ENCODE measurements around the gene HES3.

Gene HES3

DNA sequence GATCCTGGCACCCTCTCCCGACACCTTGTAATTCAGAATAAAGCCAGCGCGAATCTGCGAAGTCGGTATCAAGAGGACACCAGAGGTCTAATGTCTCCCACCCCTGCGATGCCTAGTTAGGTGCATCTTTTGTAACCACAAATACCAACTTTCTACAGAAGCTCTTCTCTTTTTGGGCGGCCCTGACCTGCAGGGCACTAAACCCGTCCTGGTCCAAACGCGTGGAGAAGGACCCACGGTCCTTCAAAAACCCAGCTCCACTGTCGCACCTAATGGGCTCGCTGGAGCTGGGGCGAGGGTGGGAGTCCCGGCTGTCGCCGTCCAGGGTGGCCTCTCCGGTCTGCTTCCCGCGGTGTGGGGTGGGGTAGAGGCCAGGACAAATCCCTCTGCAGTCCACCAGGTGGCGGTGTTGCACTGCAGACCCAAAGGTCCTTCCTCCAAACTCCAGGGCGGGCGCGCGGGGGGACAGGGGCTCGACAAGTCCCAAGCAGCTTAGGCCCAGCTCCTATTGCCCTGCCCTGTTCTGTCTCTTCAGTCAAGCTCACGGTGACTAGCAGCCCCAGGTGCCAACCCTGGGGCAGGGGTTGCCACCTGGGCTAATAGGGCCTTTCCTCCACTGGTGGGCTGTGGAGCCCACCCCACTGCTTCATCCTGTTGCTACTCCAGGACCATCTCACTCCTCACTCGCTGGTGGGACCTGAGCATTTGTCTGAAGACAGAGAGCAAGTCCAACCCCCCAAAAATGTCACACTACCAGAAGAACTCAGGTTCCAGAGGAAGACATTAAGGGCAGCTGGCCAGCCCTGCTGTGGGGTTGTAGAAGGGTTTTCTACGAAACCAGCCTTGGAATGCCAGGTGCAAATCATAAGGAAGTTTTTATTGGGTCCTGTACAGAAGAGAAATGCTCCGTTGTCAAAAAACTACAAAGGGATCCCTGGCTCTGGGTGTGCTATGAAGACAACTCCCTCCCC is 2.8 kb downstream of the HES3 start:
- peak; percentile 38 for DNase-seq

DNA sequence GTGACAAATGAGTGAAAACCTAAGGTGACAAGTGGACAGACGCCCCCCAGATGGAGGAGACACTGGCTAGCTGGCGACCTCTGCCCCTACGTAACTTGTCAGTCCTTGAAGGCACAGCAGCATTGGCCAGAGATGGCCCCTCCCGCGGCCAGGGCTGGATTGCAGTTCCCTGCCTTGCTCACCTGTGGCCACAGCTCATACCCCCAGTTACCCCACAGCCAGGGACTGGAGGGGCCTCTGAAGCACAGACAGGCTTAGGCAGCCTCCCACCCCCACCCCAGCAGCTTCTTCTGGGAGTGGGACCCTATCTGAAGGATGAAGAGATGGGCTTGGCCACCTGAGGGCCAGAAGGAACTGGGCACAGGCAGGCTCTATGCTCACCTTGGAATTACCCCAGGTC is 3.7 kb downstream of the HES3 start:
- no peak for DNase-seq

GRCh38 chr1:6248161-6248776 is 4.3 kb downstream of the HES3 start:
- DNase-seq = no peak

DNA sequence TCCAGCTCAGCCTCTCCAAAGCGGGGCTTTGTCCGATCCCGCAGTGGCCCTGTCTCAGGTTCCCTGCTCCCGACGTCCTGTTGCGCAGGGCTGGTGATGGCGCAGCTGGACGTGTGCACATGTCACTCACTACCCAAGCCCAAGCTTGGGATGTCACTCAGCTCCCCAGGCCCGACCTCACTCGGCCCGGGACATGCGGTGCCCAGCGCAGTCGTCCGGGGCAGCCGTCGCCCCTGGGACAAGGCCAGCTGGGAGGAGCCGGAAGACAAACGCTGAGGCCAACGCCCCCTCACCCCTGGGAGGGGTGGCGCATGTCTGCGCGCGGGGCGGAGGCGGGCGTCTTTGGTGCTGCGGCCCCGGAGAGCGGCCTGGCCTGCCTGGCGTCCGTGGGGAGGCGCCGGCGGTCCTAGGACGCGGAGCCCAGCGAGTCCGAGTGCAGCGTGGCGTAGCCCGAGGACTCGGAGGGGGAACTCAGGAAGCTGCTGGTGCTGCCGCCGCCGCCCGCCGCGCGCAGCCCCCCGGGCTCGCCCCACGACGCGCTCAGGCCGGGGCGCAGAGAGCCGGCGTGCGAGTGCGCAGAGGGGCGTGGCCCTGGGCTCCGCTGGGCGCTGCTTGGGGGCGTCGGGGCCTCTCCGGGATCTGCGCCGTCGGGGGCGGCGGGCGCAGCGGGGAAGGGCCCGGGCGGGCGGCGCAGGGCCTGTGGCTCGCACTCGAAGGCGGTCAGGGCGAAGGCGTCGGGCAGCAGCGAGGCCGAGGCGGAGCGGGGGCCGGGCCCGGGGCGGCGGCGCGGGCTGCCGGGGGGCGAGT is 5.2 kb downstream of the HES3 start:
- no peak for DNase-seq

GRCh38 chr1:6249739-6250689 is 6.0 kb downstream of the HES3 start:
- DNase-seq = no peak

- DNase-seq = no peak
Observed at GRCh38 chr1:6251233-6251632, 7.3 kb downstream of the HES3 start.

DNA sequence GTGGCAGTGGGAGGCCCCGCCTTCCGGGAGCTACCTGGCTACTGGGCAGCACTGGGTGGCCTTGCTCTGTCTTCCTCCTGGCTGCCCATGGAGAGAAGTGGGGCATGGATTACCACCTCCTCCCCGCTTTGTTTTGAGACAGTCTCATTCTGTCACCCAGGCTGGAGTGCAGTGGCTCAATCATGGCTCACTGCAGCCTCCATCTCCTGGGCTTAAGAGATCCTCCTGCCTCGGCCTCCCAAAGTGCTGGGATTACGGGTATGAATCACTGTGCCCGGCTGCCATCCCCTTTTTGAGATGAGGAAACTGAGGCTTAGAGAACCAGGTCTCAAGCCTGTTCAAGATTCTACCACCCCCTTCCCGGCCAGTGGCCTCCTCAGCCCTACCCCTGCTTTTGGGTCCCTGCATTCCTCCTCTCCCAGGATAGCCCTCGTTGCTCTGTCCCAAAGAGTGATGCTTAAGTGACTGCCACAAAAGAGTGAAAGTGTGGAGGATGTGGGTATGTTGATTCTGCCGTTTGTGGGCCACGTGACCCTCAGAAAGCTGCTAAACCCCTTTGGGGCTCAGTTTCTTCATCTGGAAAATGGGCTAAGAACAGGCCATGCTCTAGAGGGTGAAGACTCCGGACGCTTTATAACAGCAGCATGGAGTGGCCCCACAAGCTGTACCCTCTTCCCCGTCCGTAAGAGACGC is 7.8 kb downstream of the HES3 start:
- DNase-seq = no peak

- DNase-seq = no peak
Observed at GRCh38 chr1:6252374-6252710, 8.4 kb downstream of the HES3 start.

- DNase-seq = no peak
Observed at GRCh38 chr1:6253380-6253779, 9.4 kb downstream of the HES3 start.

- DNase-seq = no peak
Observed at GRCh38 chr1:6254691-6255090, 10.7 kb downstream of the HES3 start.

DNA sequence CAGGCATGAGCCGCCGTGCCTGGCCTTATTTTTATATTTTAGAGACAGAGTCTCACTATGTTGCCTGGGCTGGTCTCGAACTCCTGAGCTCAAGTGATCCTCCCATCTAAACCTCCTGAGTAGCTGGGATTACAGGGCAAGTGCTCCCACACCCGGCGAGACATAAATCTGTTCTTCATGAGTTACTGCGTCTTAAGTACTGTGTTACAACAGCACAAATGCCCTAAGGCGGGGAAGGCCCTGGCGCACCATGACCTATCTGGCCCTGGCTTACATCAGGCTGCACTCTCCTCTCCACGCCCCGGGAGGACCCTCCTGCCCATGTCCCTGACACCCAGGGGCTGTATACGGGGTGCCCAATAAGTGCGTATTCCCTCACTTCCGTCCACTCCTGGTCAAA is 12.7 kb downstream of the HES3 start:
- DNase-seq = no peak

DNA sequence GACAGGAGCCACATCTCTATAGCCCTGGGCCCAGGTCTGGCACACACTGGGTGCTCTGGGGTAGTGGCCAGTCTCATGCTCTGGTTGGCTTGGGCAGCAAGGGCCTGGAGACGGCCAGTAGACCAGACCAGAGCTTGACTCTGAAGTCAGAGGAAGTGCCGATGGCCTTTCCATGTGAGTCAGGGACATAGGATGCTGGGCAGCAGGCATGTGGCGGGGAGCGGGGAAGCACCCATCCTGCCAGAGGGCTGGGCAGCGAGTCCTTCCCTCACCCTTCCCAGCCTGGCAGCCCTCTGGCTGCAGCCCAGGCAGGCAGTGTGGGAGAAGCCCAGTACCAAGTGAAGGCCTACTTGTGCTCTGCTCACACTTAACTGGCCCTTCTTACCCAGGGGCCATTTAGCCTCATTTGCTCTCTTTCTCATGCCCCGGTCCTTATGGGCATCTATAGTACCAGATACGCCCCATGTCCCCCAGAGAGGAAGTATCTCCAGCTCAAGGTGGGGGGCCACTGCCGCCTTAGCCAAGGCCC is 13.6 kb downstream of the HES3 start:
- DNase-seq = no peak

GRCh38 chr1:6258675-6259074 is 14.7 kb downstream of the HES3 start:
- no peak for DNase-seq

GRCh38 chr1:6259491-6260362 is 15.7 kb downstream of the HES3 start:
- DNase-seq = no peak

DNA sequence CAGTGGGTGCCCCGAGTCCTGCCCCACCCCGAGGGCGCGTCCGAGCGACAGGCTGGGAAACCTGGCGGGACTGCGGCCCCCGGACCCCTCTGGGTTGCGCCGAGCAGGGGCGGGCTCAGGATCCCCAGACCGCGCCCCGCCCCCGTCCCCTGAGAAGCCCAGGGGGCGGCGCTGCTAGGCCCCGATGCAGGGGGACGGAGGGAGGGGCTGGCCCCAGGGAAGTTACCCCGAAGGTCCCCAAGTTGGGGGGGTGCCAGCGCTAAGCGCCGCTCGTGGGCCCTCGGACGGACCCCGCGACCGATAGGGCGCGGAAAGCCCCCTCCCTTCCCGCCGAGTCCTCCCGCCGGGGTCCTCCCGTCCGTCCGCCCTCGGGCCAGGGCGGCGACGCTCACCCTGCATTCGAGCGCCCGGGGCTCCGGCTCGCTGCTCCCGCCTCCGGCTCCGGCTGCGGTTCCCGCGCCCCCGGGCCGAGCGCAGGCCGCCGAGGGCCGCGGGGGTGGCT is 16.5 kb downstream of the HES3 start:
- DNase-seq = no peak

DNA sequence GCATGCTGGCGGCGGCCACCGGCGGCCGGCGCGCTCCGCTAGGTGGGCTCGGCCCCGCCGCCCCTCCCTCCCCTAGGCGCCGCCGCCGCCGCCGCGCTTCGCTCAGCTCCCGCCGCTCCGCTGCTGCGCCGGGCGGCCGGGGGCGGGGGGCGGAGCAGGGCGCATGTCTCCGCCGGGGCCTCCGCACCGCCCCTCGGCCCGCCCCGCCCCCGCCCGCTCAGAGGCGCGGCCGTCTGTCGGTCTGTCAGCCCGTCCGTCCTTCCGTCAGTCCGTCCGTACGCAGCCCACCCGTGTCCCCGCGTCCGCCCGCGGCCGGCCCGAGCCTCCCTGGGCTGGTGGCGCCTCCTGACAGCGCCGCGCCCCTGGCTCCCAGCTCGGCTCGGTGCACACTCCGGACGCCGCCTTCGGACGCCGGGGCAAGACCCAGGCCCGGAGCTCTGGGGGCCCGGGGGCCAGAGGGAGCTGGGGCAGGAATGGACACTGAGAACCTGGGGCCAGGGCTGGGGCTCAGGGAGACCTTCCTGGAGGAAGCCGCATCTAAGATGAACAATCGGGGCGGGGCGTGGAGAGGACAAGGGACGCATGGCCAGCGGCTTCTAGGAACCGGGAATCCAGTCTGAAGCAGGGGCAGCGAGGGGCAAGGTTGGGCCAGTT is 17.1 kb downstream of the HES3 start, which contains the start of gene GPR153:
GPR153 (minus strand) TSS at position 138 of the 654 bp plus-strand sequence. CDS start 6,193 bp downstream, outside the sequence.
- no peak for DNase-seq

DNA sequence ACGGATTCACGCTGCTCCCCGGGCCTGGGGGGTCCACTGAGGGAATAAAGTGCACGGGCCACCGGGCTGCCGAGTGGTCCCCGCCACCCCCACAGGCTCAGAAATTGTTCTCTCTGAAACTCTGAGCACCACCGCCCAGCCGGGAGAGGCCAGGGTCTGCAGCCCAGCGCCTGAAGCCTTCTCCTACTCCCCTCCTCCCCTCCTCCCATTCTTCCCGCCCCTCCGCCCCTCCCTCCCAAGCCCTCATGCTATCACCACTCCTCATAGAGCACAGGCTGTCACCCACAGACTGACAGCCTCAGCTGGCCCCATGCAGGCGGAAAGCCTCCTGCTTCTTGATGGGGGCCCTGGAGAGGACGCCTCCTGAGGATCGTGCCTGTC is 17.6 kb downstream of the HES3 start:
- no peak for DNase-seq

- DNase-seq = no peak
Observed at GRCh38 chr1:6262555-6263420, 18.8 kb downstream of the HES3 start.

GRCh38 chr1:6263716-6264115 is 19.7 kb downstream of the HES3 start:
- no peak for DNase-seq

All from NCI-H2029 treated with DMSO at 0.1 percent for 48 hours (cell line).